Liver (tissue), 9 donors: ENCODE measurements around the gene EEF2K. TPM values are rescaled to one million over a fixed set of nuclear protein-coding genes. Genes with fewer than 3 reads are reported as not detected.

Experiments
- DNase-seq: peaks from one replicate; pipeline ENCODE4 v3.0.0-alpha.2; 2017; ENCODE audit warnings: low spot score
- H3K27ac ChIP-seq, 2 donors: one replicate each; pipeline ENCODE4 v1.7.0; 2013; ENCODE audit warnings: inconsistent platforms in 2 of 2, low read length in 2 of 2, control low read depth in 1 of 2, low read depth in 1 of 2, mild to moderate bottlenecking in 1 of 2
- H3K27me3 ChIP-seq, 4 donors: one replicate each; pipeline versions ENCODE4 v1.6.1 to v1.7.0; 2013; ENCODE audit warnings: low read length in 3 of 4, inconsistent platforms in 1 of 4, mild to moderate bottlenecking in 1 of 4, moderate library complexity in 1 of 4; ENCODE audit not compliant: control insufficient read depth in 4 of 4, insufficient read depth in 4 of 4
- H3K36me3 ChIP-seq, 4 donors: one replicate each; pipeline versions ENCODE4 v1.6.1 to v1.7.0; 2013; ENCODE audit warnings: low read length in 3 of 4, mild to moderate bottlenecking in 3 of 4, low read depth in 1 of 4, moderate library complexity in 1 of 4; ENCODE audit not compliant: control insufficient read depth in 4 of 4, insufficient read depth in 3 of 4
- H3K4me1 ChIP-seq, 4 donors: one replicate each; pipeline versions ENCODE4 v1.6.1 to v1.7.0; 2013; ENCODE audit warnings: low read length in 3 of 4, mild to moderate bottlenecking in 3 of 4, moderate library complexity in 1 of 4; ENCODE audit not compliant: control insufficient read depth in 4 of 4, insufficient read depth in 4 of 4
- H3K4me3 ChIP-seq, 3 donors: one replicate each; pipeline versions ENCODE4 v1.6.1 to v1.7.0; 2013; ENCODE audit warnings: low read length in 3 of 3, control low read depth in 1 of 3, low read depth in 1 of 3, mild to moderate bottlenecking in 1 of 3
- H3K9ac ChIP-seq, 2 donors: one replicate each; pipeline ENCODE4 v1.7.0; 2013; ENCODE audit warnings: low read length in 2 of 2, mild to moderate bottlenecking in 2 of 2, moderate library complexity in 2 of 2, control low read depth in 1 of 2, low read depth in 1 of 2
- H3K9me3 ChIP-seq, 4 donors: one replicate each; pipeline versions ENCODE4 v1.6.1 to v1.7.0; 2013; ENCODE audit warnings: low read length in 3 of 4; ENCODE audit not compliant: control insufficient read depth in 4 of 4
- EGR1 ChIP-seq, 2 donors: IDR thresholded peaks; 2 replicates each; pipeline ENCODE4 v1.6.1; 2016 to 2018; ENCODE audit warnings: antibody characterized with exemption in 2 of 2, low read depth in 2 of 2
- FOXA1 ChIP-seq: IDR thresholded peaks from 2 replicates; pipeline ENCODE4 v1.6.1; 2016; ENCODE audit warnings: antibody characterized with exemption
- FOXA2 ChIP-seq: IDR thresholded peaks from 2 replicates; pipeline ENCODE4 v1.6.1; 2016; ENCODE audit warnings: antibody characterized with exemption
- GABPA ChIP-seq, 2 donors: IDR thresholded peaks in 1 of 2; conservative IDR thresholded peaks in 1 of 2; 2 replicates each; pipeline ENCODE4 v1.6.1; 2016; ENCODE audit warnings: antibody characterized with exemption in 2 of 2, mild to moderate bottlenecking in 1 of 2, moderate library complexity in 1 of 2
- HNF4A ChIP-seq, 2 donors: conservative IDR thresholded peaks; 2 replicates each; pipeline ENCODE4 v1.6.1; 2016; ENCODE audit warnings: antibody characterized with exemption in 2 of 2, mild to moderate bottlenecking in 2 of 2
- HNF4G ChIP-seq: IDR thresholded peaks from 2 replicates; pipeline ENCODE4 v1.6.1; 2016; ENCODE audit warnings: antibody characterized with exemption
- JUND ChIP-seq, 2 donors: IDR thresholded peaks; 2 replicates each; pipeline ENCODE4 v1.6.1; 2016; ENCODE audit warnings: antibody characterized with exemption in 2 of 2
- NR2F2 ChIP-seq: IDR thresholded peaks from 2 replicates; pipeline ENCODE4 v1.6.1; 2016; ENCODE audit warnings: antibody characterized with exemption
- RAD21 ChIP-seq, 2 donors: IDR thresholded peaks; 2 replicates each; pipeline ENCODE4 v1.6.1; 2016; ENCODE audit warnings: antibody characterized with exemption in 2 of 2, mild to moderate bottlenecking in 2 of 2
- RXRA ChIP-seq, 2 donors: IDR thresholded peaks; 2 replicates each; pipeline ENCODE4 v1.6.1; 2017 to 2018; ENCODE audit warnings: antibody characterized with exemption in 2 of 2, mild to moderate bottlenecking in 1 of 2
- SP1 ChIP-seq: IDR thresholded peaks from 2 replicates; pipeline ENCODE4 v1.6.1; 2018; ENCODE audit warnings: antibody characterized with exemption, mild to moderate bottlenecking
- TAF1 ChIP-seq: conservative IDR thresholded peaks from 2 replicates; pipeline ENCODE4 v1.6.1; 2016; ENCODE audit warnings: antibody characterized with exemption, mild to moderate bottlenecking
- YY1 ChIP-seq: IDR thresholded peaks from 2 replicates; pipeline ENCODE4 v1.6.1; 2016; ENCODE audit warnings: antibody characterized with exemption, mild to moderate bottlenecking
- WGBS: extraction: QIAGEN DNeasy Blood & Tissue Kit; methylation state at CpG from one replicate; pipeline ENCODE4 v1.1.7; 2013; 5-methylcytosine and 5-hydroxymethylcytosine counted together
- polyA plus RNA-seq, 2 donors: library from polyadenylated mRNA; stranded (reverse) in 1 of 2; unstranded in 1 of 2; fragments of 200-250 nt in 1 of 2; fragments of >200 nt in 1 of 2; fragmentation: Nextera tagmentation in 1 of 2; extraction: Ambion mirVana in 1 of 2; gene quantifications; one replicate each; pipeline versions ENCODE4 v1.2.1 to v1.2.3, GENCODE V29; 2013 to 2015
- total RNA-seq, 2 donors: library from RNA; depleted of rRNA; stranded (reverse); fragments of >200 nt; gene quantifications; one replicate each; pipeline ENCODE4 v1.2.3, GENCODE V29; 2014
- TF ChIP-seq, protein P1 (sequence below): IDR thresholded peaks from 2 replicates; pipeline ENCODE4 v1.6.1; 2016; ENCODE audit warnings: antibody characterized with exemption
- TF ChIP-seq, protein P2 (sequence below): IDR thresholded peaks from 2 replicates; pipeline ENCODE4 v1.6.1; 2016; ENCODE audit warnings: antibody characterized with exemption
- TF ChIP-seq, protein P3 (sequence below): fragments of 150-350 bp; IDR thresholded peaks from 2 replicates; pipeline ENCODE4 v1.5.1; 2017; ENCODE audit warnings: improper control_type of control experiment, low read depth, low read length; ENCODE audit not compliant: missing input control
- TF ChIP-seq, protein P4 (sequence below): IDR thresholded peaks from 2 replicates; pipeline ENCODE4 v1.6.1; 2016; ENCODE audit warnings: antibody characterized with exemption, mild to moderate bottlenecking
- TF ChIP-seq, protein P5 (sequence below): IDR thresholded peaks from 2 replicates; pipeline ENCODE4 v1.6.1; 2016; ENCODE audit warnings: antibody characterized with exemption
- donor health status: healthy.
- donor health status: healthy.
- donor health status: healthy.
- donor health status: healthy.
- donor health status: healthy.

The EEF2K gene
- total and polyA plus RNA-seq, 4 donors = 3.2 to 14.3 (median 8.0) TPM

DNA sequence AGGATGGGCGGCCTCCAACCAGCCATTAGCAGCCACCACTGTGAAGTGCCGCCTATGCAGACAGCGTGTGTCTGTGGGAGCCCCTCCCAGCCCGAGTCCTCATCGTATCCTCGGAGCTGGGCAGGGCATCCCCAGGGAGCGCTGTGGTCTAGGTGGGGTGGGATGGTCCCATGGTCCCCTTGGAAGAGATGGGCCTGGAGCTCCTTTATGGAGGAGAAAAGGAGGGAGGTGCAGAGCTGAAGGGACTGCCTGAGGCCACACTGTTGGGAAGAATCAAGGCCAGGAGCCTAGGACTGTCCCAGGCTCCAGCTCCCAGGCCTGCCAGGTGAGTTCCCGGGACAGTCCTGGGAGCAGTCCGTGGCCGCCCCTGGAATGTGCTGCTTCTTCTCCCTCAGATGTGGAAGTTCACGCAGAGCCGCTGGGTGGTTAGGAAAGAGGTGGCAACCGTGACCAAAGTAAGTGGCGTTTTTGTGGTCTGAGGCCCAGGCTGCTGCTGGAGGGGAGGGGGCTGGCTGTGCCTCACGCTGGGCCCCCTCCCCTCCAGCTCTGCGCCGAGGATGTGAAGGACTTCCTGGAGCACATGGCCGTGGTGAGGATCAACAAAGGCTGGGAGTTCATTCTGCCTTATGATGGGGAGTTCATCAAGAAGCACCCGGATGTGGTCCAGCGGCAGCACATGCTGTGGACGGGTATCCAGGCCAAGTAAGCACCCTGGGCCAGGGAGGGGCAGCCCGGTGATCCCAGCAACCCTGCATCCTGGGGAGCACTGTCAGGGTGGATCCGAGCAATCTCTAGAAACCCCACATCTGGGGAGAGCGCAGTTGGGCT is 118.1 kb downstream of the EEF2K start:
- no peak overlapping the region for H3K9ac ChIP-seq
- H3K27ac ChIP-seq = no peak overlapping the region
- H3K9me3 ChIP-seq = no peaks in the 10 kb centered on the region
- no peaks in the 10 kb centered on the region for H3K27me3 ChIP-seq
- H3K36me3 ChIP-seq = peaks cover 11 to 77% (median 26%) of the 10 kb centered on the region in 4 donors
- no peak overlapping the region for H3K4me3 ChIP-seq
- DNase-seq = no peak
- WGBS = 93% methylated on average over 24 of the region's 24 CpGs
- TF ChIP-seq SP1 = no peak
- TF ChIP-seq GABPA (IDR thresholded peaks at IDR 0.05 in 1 of 2, conservative IDR thresholded peaks at IDR 0.05 in 1 of 2) = no peak
- TF ChIP-seq JUND (IDR thresholded peaks at IDR 0.05) = no peak
- TF ChIP-seq HNF4G = no peak
- TF ChIP-seq EGR1 (IDR thresholded peaks at IDR 0.05; ENCODE audit: low read depth in 2 of 2) = no peak
- TF ChIP-seq YY1 = no peak
- no peak for TF ChIP-seq FOXA2
- TF ChIP-seq, protein P1, sequence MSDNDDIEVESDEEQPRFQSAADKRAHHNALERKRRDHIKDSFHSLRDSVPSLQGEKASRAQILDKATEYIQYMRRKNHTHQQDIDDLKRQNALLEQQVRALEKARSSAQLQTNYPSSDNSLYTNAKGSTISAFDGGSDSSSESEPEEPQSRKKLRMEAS = no peak
- TF ChIP-seq FOXA1 = no peak
- TF ChIP-seq HNF4A (conservative IDR thresholded peaks at IDR 0.05) = no peak
- no peak for TF ChIP-seq RAD21 (IDR thresholded peaks at IDR 0.05)
- no peak for TF ChIP-seq NR2F2
- TF ChIP-seq, protein P2, sequence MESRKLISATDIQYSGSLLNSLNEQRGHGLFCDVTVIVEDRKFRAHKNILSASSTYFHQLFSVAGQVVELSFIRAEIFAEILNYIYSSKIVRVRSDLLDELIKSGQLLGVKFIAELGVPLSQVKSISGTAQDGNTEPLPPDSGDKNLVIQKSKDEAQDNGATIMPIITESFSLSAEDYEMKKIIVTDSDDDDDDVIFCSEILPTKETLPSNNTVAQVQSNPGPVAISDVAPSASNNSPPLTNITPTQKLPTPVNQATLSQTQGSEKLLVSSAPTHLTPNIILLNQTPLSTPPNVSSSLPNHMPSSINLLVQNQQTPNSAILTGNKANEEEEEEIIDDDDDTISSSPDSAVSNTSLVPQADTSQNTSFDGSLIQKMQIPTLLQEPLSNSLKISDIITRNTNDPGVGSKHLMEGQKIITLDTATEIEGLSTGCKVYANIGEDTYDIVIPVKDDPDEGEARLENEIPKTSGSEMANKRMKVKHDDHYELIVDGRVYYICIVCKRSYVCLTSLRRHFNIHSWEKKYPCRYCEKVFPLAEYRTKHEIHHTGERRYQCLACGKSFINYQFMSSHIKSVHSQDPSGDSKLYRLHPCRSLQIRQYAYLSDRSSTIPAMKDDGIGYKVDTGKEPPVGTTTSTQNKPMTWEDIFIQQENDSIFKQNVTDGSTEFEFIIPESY = no peak
- TF ChIP-seq TAF1 = no peak
- TF ChIP-seq RXRA (IDR thresholded peaks at IDR 0.05) = no peak
- TF ChIP-seq, protein P3, sequence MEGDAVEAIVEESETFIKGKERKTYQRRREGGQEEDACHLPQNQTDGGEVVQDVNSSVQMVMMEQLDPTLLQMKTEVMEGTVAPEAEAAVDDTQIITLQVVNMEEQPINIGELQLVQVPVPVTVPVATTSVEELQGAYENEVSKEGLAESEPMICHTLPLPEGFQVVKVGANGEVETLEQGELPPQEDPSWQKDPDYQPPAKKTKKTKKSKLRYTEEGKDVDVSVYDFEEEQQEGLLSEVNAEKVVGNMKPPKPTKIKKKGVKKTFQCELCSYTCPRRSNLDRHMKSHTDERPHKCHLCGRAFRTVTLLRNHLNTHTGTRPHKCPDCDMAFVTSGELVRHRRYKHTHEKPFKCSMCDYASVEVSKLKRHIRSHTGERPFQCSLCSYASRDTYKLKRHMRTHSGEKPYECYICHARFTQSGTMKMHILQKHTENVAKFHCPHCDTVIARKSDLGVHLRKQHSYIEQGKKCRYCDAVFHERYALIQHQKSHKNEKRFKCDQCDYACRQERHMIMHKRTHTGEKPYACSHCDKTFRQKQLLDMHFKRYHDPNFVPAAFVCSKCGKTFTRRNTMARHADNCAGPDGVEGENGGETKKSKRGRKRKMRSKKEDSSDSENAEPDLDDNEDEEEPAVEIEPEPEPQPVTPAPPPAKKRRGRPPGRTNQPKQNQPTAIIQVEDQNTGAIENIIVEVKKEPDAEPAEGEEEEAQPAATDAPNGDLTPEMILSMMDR = no peak
- TF ChIP-seq, protein P4, sequence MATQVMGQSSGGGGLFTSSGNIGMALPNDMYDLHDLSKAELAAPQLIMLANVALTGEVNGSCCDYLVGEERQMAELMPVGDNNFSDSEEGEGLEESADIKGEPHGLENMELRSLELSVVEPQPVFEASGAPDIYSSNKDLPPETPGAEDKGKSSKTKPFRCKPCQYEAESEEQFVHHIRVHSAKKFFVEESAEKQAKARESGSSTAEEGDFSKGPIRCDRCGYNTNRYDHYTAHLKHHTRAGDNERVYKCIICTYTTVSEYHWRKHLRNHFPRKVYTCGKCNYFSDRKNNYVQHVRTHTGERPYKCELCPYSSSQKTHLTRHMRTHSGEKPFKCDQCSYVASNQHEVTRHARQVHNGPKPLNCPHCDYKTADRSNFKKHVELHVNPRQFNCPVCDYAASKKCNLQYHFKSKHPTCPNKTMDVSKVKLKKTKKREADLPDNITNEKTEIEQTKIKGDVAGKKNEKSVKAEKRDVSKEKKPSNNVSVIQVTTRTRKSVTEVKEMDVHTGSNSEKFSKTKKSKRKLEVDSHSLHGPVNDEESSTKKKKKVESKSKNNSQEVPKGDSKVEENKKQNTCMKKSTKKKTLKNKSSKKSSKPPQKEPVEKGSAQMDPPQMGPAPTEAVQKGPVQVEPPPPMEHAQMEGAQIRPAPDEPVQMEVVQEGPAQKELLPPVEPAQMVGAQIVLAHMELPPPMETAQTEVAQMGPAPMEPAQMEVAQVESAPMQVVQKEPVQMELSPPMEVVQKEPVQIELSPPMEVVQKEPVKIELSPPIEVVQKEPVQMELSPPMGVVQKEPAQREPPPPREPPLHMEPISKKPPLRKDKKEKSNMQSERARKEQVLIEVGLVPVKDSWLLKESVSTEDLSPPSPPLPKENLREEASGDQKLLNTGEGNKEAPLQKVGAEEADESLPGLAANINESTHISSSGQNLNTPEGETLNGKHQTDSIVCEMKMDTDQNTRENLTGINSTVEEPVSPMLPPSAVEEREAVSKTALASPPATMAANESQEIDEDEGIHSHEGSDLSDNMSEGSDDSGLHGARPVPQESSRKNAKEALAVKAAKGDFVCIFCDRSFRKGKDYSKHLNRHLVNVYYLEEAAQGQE = no peak
- TF ChIP-seq, protein P5, sequence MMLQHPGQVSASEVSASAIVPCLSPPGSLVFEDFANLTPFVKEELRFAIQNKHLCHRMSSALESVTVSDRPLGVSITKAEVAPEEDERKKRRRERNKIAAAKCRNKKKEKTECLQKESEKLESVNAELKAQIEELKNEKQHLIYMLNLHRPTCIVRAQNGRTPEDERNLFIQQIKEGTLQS = no peak
- no peaks in the 10 kb centered on the region for H3K4me1 ChIP-seq
